HCT116 (cell line): ENCODE results near the gene NAA80. TPM values are rescaled to one million over a fixed set of nuclear protein-coding genes. Genes with fewer than 3 reads are reported as not detected.

Experiments used
- ATAC-seq: fragments of 200-7000 bp; cut with Tn5 transposase; 2 replicates; pipeline ENCODE4 v1.9.1; 2020; ENCODE audit warnings: mild to moderate bottlenecking, moderate library complexity
- BruUV-seq: library from RNA; stranded (reverse); fragments of 400-500 nt; replicated peaks from 2 replicates; lab custom pipeline; 2021; lab: Mats Ljungman, UMichigan
- CTCF ChIA-PET: fragments of 300-600 bp; sonication (Branson Sonifier 250); formaldehyde crosslinking; loops from one replicate; lab custom pipeline; 2021; ENCODE audit warnings: antibody characterized with exemption; lab: Charles Lee
- POLR2A ChIA-PET: fragments of 300-600, 350-600 bp; sonication (Branson Sonifier 250); formaldehyde crosslinking; loops from one replicate; lab custom pipeline; 2021; ENCODE audit warnings: antibody characterized with exemption; lab: Charles Lee
- RAD21 ChIA-PET, 2 experiments: fragments of 300-600 bp; sonication (Branson Sonifier 250); formaldehyde crosslinking; loops; one replicate each; lab custom pipeline; 2023; ENCODE audit warnings: low total read pairs in 2 of 2; ENCODE audit not compliant: uncharacterized antibody in 2 of 2, unreplicated experiment in 2 of 2, low non-redundant PET in 1 of 2; lab: Charles Lee
- DNase-seq: peaks from one replicate; pipeline ENCODE4 v3.0.0-alpha.2; 2010; ENCODE audit warnings: low read depth, low spot score
- H2AFZ ChIP-seq: fragments of 200-600 bp; shearing (Covaris generic), sonication (generic); 2 replicates; pipeline ENCODE4 v1.6.1; 2017; ENCODE audit warnings: low read depth, mixed run types, mixed read lengths, antibody characterized with exemption, low read length; ENCODE audit not compliant: poor library complexity, severe bottlenecking
- H3K27ac ChIP-seq: 2 replicates; pipeline ENCODE4 v1.5.1; 2012; ENCODE audit warnings: low read depth, low read length
- H3K27me3 ChIP-seq: fragments of 200-600 bp; sonication (generic); 2 replicates; pipeline ENCODE4 v1.6.1; 2016; ENCODE audit warnings: mixed run types, low read length, mixed read lengths; ENCODE audit not compliant: insufficient read depth
- H3K36me3 ChIP-seq, 2 experiments: fragments of 200-500 bp in 1 of 2; fragments of 200-600 bp in 1 of 2; sonication (Bioruptor generic) in 1 of 2; sonication (generic) in 1 of 2; 2 replicates each; pipeline versions ENCODE4 v1.5.1 to v1.6.1; 2014 to 2016; ENCODE audit warnings: low read length in 2 of 2, inconsistent platforms in 1 of 2, mixed read lengths in 1 of 2, mixed run types in 1 of 2; ENCODE audit not compliant: insufficient read depth in 2 of 2, control insufficient read depth in 1 of 2
- H3K4me1 ChIP-seq, 2 experiments: fragments of 200-600 bp in 1 of 2; sonication (generic) in 1 of 2; 2 replicates each; pipeline versions ENCODE4 v1.5.1 to v1.6.1; 2012 to 2017; ENCODE audit warnings: low read length in 2 of 2, inconsistent platforms in 1 of 2, mild to moderate bottlenecking in 1 of 2, mixed read lengths in 1 of 2, mixed run types in 1 of 2, moderate library complexity in 1 of 2; ENCODE audit not compliant: insufficient read depth in 2 of 2, control insufficient read depth in 1 of 2
- H3K4me2 ChIP-seq: fragments of 200-600 bp; sonication (generic); 2 replicates; pipeline ENCODE4 v1.6.1; 2017; ENCODE audit warnings: mixed run types, low read length, mixed read lengths
- H3K4me3 ChIP-seq, 2 experiments: fragments of 200-600 bp in 1 of 2; sonication (generic) in 1 of 2; replicated peaks in 1 of 2; 2 replicates each; pipeline ENCODE4 v1.5.1; 2011 to 2016; ENCODE audit warnings: low read length in 2 of 2, control low read depth in 1 of 2, low read depth in 1 of 2, mild to moderate bottlenecking in 1 of 2, mixed read lengths in 1 of 2, mixed run types in 1 of 2
- H3K79me2 ChIP-seq: fragments of 200-600 bp; sonication (generic); 2 replicates; pipeline ENCODE4 v1.6.1; 2017; ENCODE audit warnings: mild to moderate bottlenecking, mixed run types, low read length, moderate library complexity, mixed read lengths; ENCODE audit not compliant: insufficient read depth
- H3K9ac ChIP-seq: fragments of 200-600 bp; sonication (generic); 2 replicates; pipeline ENCODE4 v1.6.1; 2016; ENCODE audit warnings: low read length, mixed read lengths
- H3K9me2 ChIP-seq: fragments of 200-600 bp; sonication (generic), shearing (Covaris generic); 2 replicates; pipeline ENCODE4 v1.6.1; 2017; ENCODE audit warnings: mixed run types, mild to moderate bottlenecking, moderate library complexity; ENCODE audit not compliant: insufficient read depth
- H3K9me3 ChIP-seq, 2 experiments: fragments of 200-500 bp in 1 of 2; fragments of 200-600 bp in 1 of 2; sonication (Bioruptor generic) in 1 of 2; sonication (generic) in 1 of 2; 2 replicates each; pipeline ENCODE4 v1.6.1; 2014 to 2017; ENCODE audit warnings: low read length in 2 of 2, mixed read lengths in 2 of 2, inconsistent platforms in 1 of 2, low read depth in 1 of 2, mild to moderate bottlenecking in 1 of 2, mixed run types in 1 of 2, moderate library complexity in 1 of 2; ENCODE audit not compliant: control insufficient read depth in 1 of 2, insufficient read depth in 1 of 2
- H4K20me1 ChIP-seq: fragments of 200-600 bp; sonication (generic), shearing (Covaris generic); 2 replicates; pipeline ENCODE4 v1.6.1; 2017; ENCODE audit warnings: mixed run types, mild to moderate bottlenecking, moderate library complexity; ENCODE audit not compliant: insufficient read depth
- CBX3 ChIP-seq: IDR thresholded peaks from 2 replicates; pipeline ENCODE4 v1.6.1; 2012; ENCODE audit warnings: low read depth
- CTCF ChIP-seq, 3 experiments: fragments of 200-600 bp in 1 of 3; sonication (generic) in 1 of 3; IDR thresholded peaks in 2 of 3; conservative IDR thresholded peaks in 1 of 3; 2 replicates each; pipeline ENCODE4 v1.5.1; 2012 to 2017; ENCODE audit warnings: low read depth in 2 of 3, low read length in 2 of 3, antibody characterized with exemption in 1 of 3, borderline replicate concordance in 1 of 3, control low read depth in 1 of 3, mild to moderate bottlenecking in 1 of 3, mixed read lengths in 1 of 3, mixed run types in 1 of 3, moderate library complexity in 1 of 3; ENCODE audit not compliant: insufficient read depth in 1 of 3
- EGR1 ChIP-seq: IDR thresholded peaks from 2 replicates; pipeline ENCODE4 v1.6.1; 2012; ENCODE audit warnings: low read depth
- ELF1 ChIP-seq: IDR thresholded peaks from 2 replicates; pipeline ENCODE4 v1.6.1; 2012; ENCODE audit warnings: low read depth, borderline replicate concordance
- EZH2phosphoT487 ChIP-seq: fragments of 200-600 bp; IDR thresholded peaks from 2 replicates; pipeline ENCODE4 v1.6.1; 2018; ENCODE audit warnings: antibody characterized with exemption, borderline replicate concordance
- FOSL1 ChIP-seq: IDR thresholded peaks from 2 replicates; pipeline ENCODE4 v1.6.1; 2012; ENCODE audit warnings: low read depth
- JUND ChIP-seq: IDR thresholded peaks from 2 replicates; pipeline ENCODE4 v1.6.1; 2012
- MAX ChIP-seq: IDR thresholded peaks from 2 replicates; pipeline ENCODE4 v1.6.1; 2012
- POLR2A ChIP-seq: IDR thresholded peaks from 2 replicates; pipeline ENCODE4 v1.7.0; 2011; ENCODE audit warnings: borderline replicate concordance; ENCODE audit not compliant: insufficient read depth, insufficient read length; ENCODE audit errors: extremely low read depth
- POLR2AphosphoS5 ChIP-seq: IDR thresholded peaks from 2 replicates; pipeline ENCODE4 v1.6.1; 2011; ENCODE audit warnings: mild to moderate bottlenecking, low read depth, low read length, moderate library complexity
- REST ChIP-seq: IDR thresholded peaks from 2 replicates; pipeline ENCODE4 v1.6.1; 2012; ENCODE audit warnings: low read depth
- SP1 ChIP-seq: IDR thresholded peaks from 2 replicates; pipeline ENCODE4 v1.6.1; 2012; ENCODE audit warnings: low read depth
- SRF ChIP-seq: IDR thresholded peaks from 2 replicates; pipeline ENCODE4 v1.6.1; 2012; ENCODE audit warnings: low read depth
- YY1 ChIP-seq: IDR thresholded peaks from 2 replicates; pipeline ENCODE4 v1.6.1; 2011; ENCODE audit warnings: low read length, low read depth, moderate library complexity, mild to moderate bottlenecking; ENCODE audit not compliant: insufficient replicate concordance; ENCODE audit errors: extremely low read depth
- ZBTB33 ChIP-seq: IDR thresholded peaks from 2 replicates; pipeline ENCODE4 v1.6.1; 2011; ENCODE audit warnings: mild to moderate bottlenecking, low read length, moderate library complexity; ENCODE audit not compliant: insufficient replicate concordance; ENCODE audit errors: extremely low read depth
- ZFX ChIP-seq: fragments of 450-650 bp; IDR thresholded peaks from 2 replicates; pipeline ENCODE4 v1.6.1; 2017
- ZNF274 ChIP-seq: fragments of 200-500 bp; sonication (Bioruptor generic); IDR thresholded peaks from 2 replicates; pipeline ENCODE4 v1.6.1; 2014; ENCODE audit warnings: mild to moderate bottlenecking, low read depth, low read length, inconsistent platforms
- intact Hi-C: fragments of 100-400 bp; cut with micrococcal nuclease; formaldehyde crosslinking; loops from 2 replicates; pipeline ENCODE4 v1.10.0; 2022
- total RNA-seq: library from RNA; stranded (reverse); gene quantifications from one replicate; pipeline ENCODE4 v1.2.1, GENCODE V29; 2021; ENCODE audit not compliant: unreplicated experiment

Gene NAA80
- total RNA-seq, 1 experiment from 2014 or later = 21.3 TPM

GRCh38 chr3:50334339-50335075 lies 35.3 kb upstream of the NAA80 start:
- Histone ChIP-seq H3K36me3 (peaks cover 27 to 41% of the 10 kb centered on the region in 2 experiments; a peak in 3 of 4 replicates), H4K20me1 (no peaks in the 10 kb centered on the region; the same call in 1 of the 2 replicates), H2AFZ (no peak overlapping the region)
- intact Hi-C loops = no loop called here
- BruUV-seq = no TSS peak
- DNase-seq = no peak
- TF ChIP-seq POLR2AphosphoS5 (no peak), POLR2A (no peak), CTCF (IDR thresholded peaks at IDR 0.05 in 2 of 3, conservative IDR thresholded peaks at IDR 0.05 in 1 of 3; ENCODE audit: borderline replicate concordance in 1 of 3, insufficient read depth in 1 of 3, low read depth in 2 of 3, low read length in 2 of 3) (no peak), ZFX (no peak), FOSL1 (no peak), CBX3 (no peak), ZNF274 (no peak), SP1 (no peak), YY1 (no peak), EGR1 (no peak), JUND (no peak), ZBTB33 (no peak), MAX (no peak), SRF (no peak), EZH2phosphoT487 (no peak), ELF1 (no peak), REST (no peak)
- TF ChIP-seq, all 23 proteins: peak for 0
- peaks cover 20 to 44% of the 10 kb centered on the region in 2 experiments for H3K4me1 ChIP-seq
- H3K27me3 ChIP-seq = no peaks in the 10 kb centered on the region
- H3K4me3 ChIP-seq = no peak overlapping the region
- ChIA-PET POLR2A (no interaction called here), RAD21 (no interaction called here), CTCF (no interaction called here)
- H3K79me2 ChIP-seq = peaks cover 79% of the 10 kb centered on the region
- no peak overlapping the region for H3K9ac ChIP-seq
- H3K4me2 ChIP-seq = no peak overlapping the region
- ATAC-seq = no peak
- H3K9me3 ChIP-seq = no peaks in the 10 kb centered on the region
- no peaks in the 10 kb centered on the region for H3K9me2 ChIP-seq
- H3K27ac ChIP-seq = 0 out of 2 replicates have a peak overlapping the region, but pooled peaks have one; percentile 10
